Hindlimb muscle (tissue), 1 donor: ENCODE measurements around the gene USP40. TPM values are rescaled to one million over a fixed set of nuclear protein-coding genes. Genes with fewer than 3 reads are reported as not detected.

Experiments
- DNase-seq: peaks from one replicate; pipeline ENCODE4 v3.0.0-alpha.2; 2013
- polyA plus RNA-seq: library from polyadenylated mRNA; unstranded; fragments of 120-200 nt; gene quantifications from one replicate; pipeline ENCODE4 v1.2.1, GENCODE V29; 2013; ENCODE audit not compliant: insufficient read length

The USP40 gene
- polyA plus RNA-seq, 1 donor = 26.7 TPM

- DNase-seq = no peak
These were observed 108.5 kb downstream of the USP40 start for GRCh38 chr2:233458031-233458610.

- DNase-seq = no peak
These were observed 109.2 kb downstream of the USP40 start for GRCh38 chr2:233457356-233457755.

GRCh38 chr2:233456934-233457333 is 109.6 kb downstream of the USP40 start:
- no peak for DNase-seq

- DNase-seq = no peak
These were observed 110.5 kb downstream of the USP40 start for GRCh38 chr2:233456111-233456510.

- DNase-seq = no peak
These were observed 111.1 kb downstream of the USP40 start for GRCh38 chr2:233455491-233455890.

- no peak for DNase-seq
These were observed 111.6 kb downstream of the USP40 start for GRCh38 chr2:233455006-233455405.

- no peak for DNase-seq
These were observed 112.7 kb downstream of the USP40 start for GRCh38 chr2:233453916-233454315.

- DNase-seq = no peak
These were observed 113.3 kb downstream of the USP40 start for GRCh38 chr2:233453111-233453915.

GRCh38 chr2:233451950-233452349 is 114.6 kb downstream of the USP40 start:
- DNase-seq = no peak

- no peak for DNase-seq
These were observed 115.6 kb downstream of the USP40 start for GRCh38 chr2:233450864-233451575.

GRCh38 chr2:233449921-233450863 is 116.4 kb downstream of the USP40 start:
- no peak for DNase-seq

- DNase-seq = no peak
These were observed 117.3 kb downstream of the USP40 start for GRCh38 chr2:233449081-233449901.

- DNase-seq = no peak
These were observed 118.0 kb downstream of the USP40 start for GRCh38 chr2:233448575-233448974.

GRCh38 chr2:233448220-233448559 is 118.4 kb downstream of the USP40 start:
- no peak for DNase-seq

- DNase-seq = no peak
These were observed 118.9 kb downstream of the USP40 start for GRCh38 chr2:233447506-233448219.

- DNase-seq = no peak
These were observed 119.8 kb downstream of the USP40 start for GRCh38 chr2:233446606-233447305.

GRCh38 chr2:233446121-233446520 is 120.5 kb downstream of the USP40 start:
- no peak for DNase-seq

GRCh38 chr2:233445152-233445830 is 121.3 kb downstream of the USP40 start:
- no peak for DNase-seq

- DNase-seq = no peak
These were observed 122.1 kb downstream of the USP40 start for GRCh38 chr2:233444501-233444900.
